ENCODE data around the gene NOC2L. TPM values are rescaled to one million over a fixed set of nuclear protein-coding genes. Genes with fewer than 3 reads are reported as not detected.

The NOC2L gene
- total RNA-seq, 1 donor from 2014 or later: 46.5 TPM

GRCh38 chr1:985126-985525 is 26.1 kb upstream of the NOC2L start:
- no peak for DNase-seq
- no peak overlapping the region for H3K27ac ChIP-seq
- H3K27me3 ChIP-seq (ENCODE audit: low read depth): peaks cover 9% of the 10 kb centered on the region
- no peak overlapping the region for H3K4me3 ChIP-seq
- intact Hi-C loops (cut with DNase I): no loop called here
- no peaks in the 10 kb centered on the region for H3K36me3 ChIP-seq
- no peak for ATAC-seq
- no peaks in the 10 kb centered on the region for H3K4me1 ChIP-seq
- no peaks in the 10 kb centered on the region for H3K9me3 ChIP-seq
- TF ChIP-seq CTCF (IDR thresholded peaks at IDR 0.05): no peak

GRCh38 chr1:984476-984814 is 25.4 kb upstream of the NOC2L start:
- peaks cover 9% of the 10 kb centered on the region for H3K27me3 ChIP-seq (ENCODE audit: low read depth)
- ATAC-seq: no peak
- TF ChIP-seq CTCF (IDR thresholded peaks at IDR 0.05): no peak
- H3K4me1 ChIP-seq: no peaks in the 10 kb centered on the region
- H3K27ac ChIP-seq: no peak overlapping the region
- no peak overlapping the region for H3K4me3 ChIP-seq
- intact Hi-C loops (cut with DNase I): no loop called here
- DNase-seq: no peak
- H3K9me3 ChIP-seq: no peaks in the 10 kb centered on the region
- H3K36me3 ChIP-seq: no peaks in the 10 kb centered on the region

- Histone ChIP-seq H3K9me3 (no peaks in the 10 kb centered on the region), H3K27me3 (ENCODE audit: low read depth) (peaks cover 9% of the 10 kb centered on the region), H3K4me1 (no peaks in the 10 kb centered on the region), H3K27ac (no peak overlapping the region), H3K4me3 (no peak overlapping the region), H3K36me3 (no peaks in the 10 kb centered on the region)
- TF ChIP-seq CTCF (IDR thresholded peaks at IDR 0.05): peak; percentile 95
- ATAC-seq (peak; percentile 76 to 82), DNase-seq (no peak)
- intact Hi-C loops (cut with DNase I): no loop called here
Observed at GRCh38 chr1:983798-984475, 24.9 kb upstream of the NOC2L start.

GRCh38 chr1:982765-983436 is 23.8 kb upstream of the NOC2L start:
- Histone ChIP-seq H3K27ac (no peak overlapping the region), H3K27me3 (ENCODE audit: low read depth) (peaks cover 9% of the 10 kb centered on the region), H3K4me1 (no peaks in the 10 kb centered on the region), H3K36me3 (no peaks in the 10 kb centered on the region), H3K4me3 (no peak overlapping the region), H3K9me3 (no peaks in the 10 kb centered on the region)
- intact Hi-C loops (cut with DNase I): no loop called here
- no peak for ATAC-seq
- no peak for TF ChIP-seq CTCF (IDR thresholded peaks at IDR 0.05)
- DNase-seq: no peak

GRCh38 chr1:981955-982558 is 23.0 kb upstream of the NOC2L start, which contains the start of gene PERM1:
PERM1 (minus strand) TSS chr1:982093; CDS start chr1:981029, 1,064 bp downstream.
- no peaks in the 10 kb centered on the region for H3K9me3 ChIP-seq
- no peak for DNase-seq
- ATAC-seq: peak in 1 of 2 donors; percentile 5
- H3K27ac ChIP-seq: no peak within 1 kb of the TSS
- H3K36me3 ChIP-seq: no peaks in the 10 kb centered on the region
- TF ChIP-seq CTCF (IDR thresholded peaks at IDR 0.05): no peak
- H3K4me1 ChIP-seq: no peaks in the 10 kb centered on the region
- no peak within 1 kb of the TSS for H3K4me3 ChIP-seq
- intact Hi-C loops (cut with DNase I): no loop called here
- H3K27me3 ChIP-seq (ENCODE audit: low read depth): peaks cover 9% of the 10 kb centered on the region
